AG09319 (cell line): ENCODE results near the gene MAN2A1.

Experiments used
- DNase-seq: peaks from one replicate; pipeline ENCODE4 v3.0.0-alpha.2; 2010; ENCODE audit warnings: low read depth; ENCODE audit errors: extremely low read depth
- CTCF ChIP-seq: IDR thresholded peaks from 2 replicates; pipeline ENCODE4 v1.5.1; 2011; ENCODE audit warnings: low read depth, mild to moderate bottlenecking, inconsistent platforms, low read length, moderate library complexity

Gene MAN2A1

GRCh38 chr5:109690975-109691574 is 1.3 kb downstream of the MAN2A1 start:
- DNase-seq, result peak; percentile 56

GRCh38 chr5:109691996-109692395 is 2.3 kb downstream of the MAN2A1 start:
- no peak for TF ChIP-seq CTCF
- peak; percentile 30 for DNase-seq

More at GRCh38 chr5:109690975-109691574, 1.3 kb downstream of the MAN2A1 start:
- TF ChIP-seq CTCF, result peak; percentile 85

- TF ChIP-seq CTCF, result no peak
- no peak for DNase-seq
These were observed 3.1 kb downstream of the MAN2A1 start for GRCh38 chr5:109692852-109693251.

- DNase-seq, result no peak
- TF ChIP-seq CTCF, result no peak
These were observed 4.0 kb downstream of the MAN2A1 start for GRCh38 chr5:109693535-109694400.

- no peak for TF ChIP-seq CTCF
- no peak for DNase-seq
These were observed 4.7 kb downstream of the MAN2A1 start for GRCh38 chr5:109694451-109694891.

GRCh38 chr5:109695005-109695926 is 5.5 kb downstream of the MAN2A1 start:
- no peak for TF ChIP-seq CTCF
- no peak for DNase-seq
